Colonic mucosa (tissue), 4 donors: ENCODE results near the gene DDX23. TPM values are rescaled to one million over a fixed set of nuclear protein-coding genes. Genes with fewer than 3 reads are reported as not detected.

Experiments
- DNase-seq: peaks from one replicate; pipeline ENCODE4 v3.0.0-alpha.2; 2020
- H3K27ac ChIP-seq: fragments of 200-600 bp; one replicate; pipeline ENCODE4 v1.8.0; 2021
- H3K27me3 ChIP-seq: fragments of 200-600 bp; one replicate; pipeline ENCODE4 v1.8.0; 2021
- H3K36me3 ChIP-seq: fragments of 200-600 bp; one replicate; pipeline ENCODE4 v1.8.0; 2021
- H3K4me1 ChIP-seq: fragments of 200-600 bp; one replicate; pipeline ENCODE4 v1.8.0; 2021; ENCODE audit warnings: mild to moderate bottlenecking
- H3K4me3 ChIP-seq: fragments of 200-600 bp; one replicate; pipeline ENCODE4 v1.8.0; 2021
- H3K9ac ChIP-seq, 2 donors: one replicate each; pipeline ENCODE4 v1.7.0; 2013; ENCODE audit warnings: control low read depth in 2 of 2, low read depth in 2 of 2, low read length in 2 of 2
- H3K9me3 ChIP-seq: fragments of 200-600 bp; one replicate; pipeline ENCODE4 v1.8.0; 2021
- CTCF ChIP-seq: fragments of 200-600 bp; IDR thresholded peaks from one replicate; pipeline ENCODE4 v1.8.0; 2022; ENCODE audit warnings: antibody characterized with exemption, mild to moderate bottlenecking
- intact Hi-C: fragments of 100-400 bp; cut with DNase I; formaldehyde crosslinking; loops from one replicate; pipeline ENCODE4 v1.14.1; 2022
- total RNA-seq, 2 donors: library from RNA; stranded (reverse); fragmentation: NEBNext Ultra II Directional in 1 of 2; extraction: Animal tissue kit (Norgen Biotek cat#: 25700) in 1 of 2; gene quantifications; one replicate each; pipeline ENCODE4 v1.2.1, GENCODE V29; 2021
- donor health status: healthy.
- donor health status: DM: no; HTN: no; CAD: no.
- donor health status: DM: no; HTN: no; CAD: no.

DDX23 gene
- total RNA-seq, 2 donors from 2014 or later, result 87.2 to 150 TPM

GRCh38 chr12:48812389-48812788, 39.6 kb downstream of the DDX23 start:
- DNase-seq, result no peak
- no peak overlapping the region for H3K4me3 ChIP-seq
- intact Hi-C loops, result no loop called here
- no peaks in the 10 kb centered on the region for H3K9me3 ChIP-seq
- TF ChIP-seq CTCF, result no peak
- H3K27me3 ChIP-seq, result no peaks in the 10 kb centered on the region
- peaks cover 8% of the 10 kb centered on the region for H3K4me1 ChIP-seq
- peak overlapping the region in 1 of 2 donors; percentile 17 for H3K9ac ChIP-seq
- no peaks in the 10 kb centered on the region for H3K36me3 ChIP-seq
- H3K27ac ChIP-seq, result peak overlapping the region; percentile 54

GRCh38 chr12:48811437-48812090, 40.4 kb downstream of the DDX23 start:
- Histone ChIP-seq H3K36me3 (no peaks in the 10 kb centered on the region), H3K9me3 (no peaks in the 10 kb centered on the region), H3K9ac (peak overlapping the region in 1 of 2 donors; percentile 9), H3K4me3 (no peak overlapping the region), H3K4me1 (peaks cover 8% of the 10 kb centered on the region), H3K27ac (peak overlapping the region; percentile 54), H3K27me3 (no peaks in the 10 kb centered on the region)
- DNase-seq, result no peak
- no peak for TF ChIP-seq CTCF
- intact Hi-C loops, result no loop called here

- DNase-seq, result no peak
- Histone ChIP-seq H3K36me3 (no peaks in the 10 kb centered on the region), H3K27ac (peak overlapping the region; percentile 54), H3K9ac (peak overlapping the region in 1 of 2 donors; percentile 9), H3K9me3 (no peaks in the 10 kb centered on the region), H3K27me3 (no peaks in the 10 kb centered on the region), H3K4me3 (no peak overlapping the region), H3K4me1 (peaks cover 2% of the 10 kb centered on the region)
- intact Hi-C loops, result no loop called here
- no peak for TF ChIP-seq CTCF
These were observed 41.0 kb downstream of the DDX23 start for GRCh38 chr12:48810903-48811431.

- Histone ChIP-seq H3K27me3 (no peaks in the 10 kb centered on the region), H3K36me3 (no peaks in the 10 kb centered on the region), H3K9me3 (no peaks in the 10 kb centered on the region), H3K4me1 (no peaks in the 10 kb centered on the region), H3K4me3 (no peak overlapping the region), H3K27ac (no peak overlapping the region), H3K9ac (no peak overlapping the region)
- TF ChIP-seq CTCF, result no peak
- intact Hi-C loops, result no loop called here
- DNase-seq, result no peak
These were observed 44.0 kb downstream of the DDX23 start for GRCh38 chr12:48807981-48808380.

GRCh38 chr12:48803675-48804074, 48.3 kb downstream of the DDX23 start:
- H3K36me3 ChIP-seq, result no peaks in the 10 kb centered on the region
- no peak overlapping the region for H3K4me3 ChIP-seq
- no peak overlapping the region for H3K9ac ChIP-seq
- no peaks in the 10 kb centered on the region for H3K4me1 ChIP-seq
- no peak for TF ChIP-seq CTCF
- no peaks in the 10 kb centered on the region for H3K9me3 ChIP-seq
- DNase-seq, result no peak
- intact Hi-C loops, result no loop called here
- no peak overlapping the region for H3K27ac ChIP-seq
- H3K27me3 ChIP-seq, result no peaks in the 10 kb centered on the region
